Ascending aorta (tissue), 2 donors: ENCODE measurements around the gene SFRP5. TPM values are rescaled to one million over a fixed set of nuclear protein-coding genes. Genes with fewer than 3 reads are reported as not detected.
A peak's percentile ranks its signal among the peaks of the same experiment; 100 is the strongest.

Source experiments
- DNase-seq, 2 donors: peaks; one replicate each; pipeline ENCODE4 v3.0.0-alpha.2; 2019; ENCODE audit warnings: low spot score in 2 of 2
- H3K27ac ChIP-seq, 2 donors: fragments of 200-600 bp; sonication (generic); one replicate each; pipeline ENCODE4 v1.5.1; 2016 to 2017; ENCODE audit warnings: mild to moderate bottlenecking in 1 of 2
- H3K27me3 ChIP-seq: fragments of 200-600 bp; sonication (generic); one replicate; pipeline ENCODE4 v1.5.1; 2017
- H3K36me3 ChIP-seq, 2 donors: fragments of 200-600 bp; sonication (generic); one replicate each; pipeline ENCODE4 v1.5.1; 2016
- H3K4me1 ChIP-seq, 2 donors: fragments of 200-600 bp; sonication (generic); one replicate each; pipeline ENCODE4 v1.5.1; 2016 to 2017; ENCODE audit warnings: mild to moderate bottlenecking in 1 of 2
- H3K4me3 ChIP-seq, 2 donors: fragments of 200-600 bp; sonication (generic); one replicate each; pipeline ENCODE4 v1.5.1; 2016 to 2017; ENCODE audit warnings: mild to moderate bottlenecking in 1 of 2
- H3K9me3 ChIP-seq, 2 donors: fragments of 200-600 bp; sonication (generic); one replicate each; pipeline ENCODE4 v1.5.1; 2016
- intact Hi-C: fragments of 100-400 bp; cut with DNase I; formaldehyde crosslinking; loops from one replicate; pipeline ENCODE4 v1.15.1; 2023
- total RNA-seq: library from RNA; depleted of rRNA; stranded (reverse); fragments of >200 nt; gene quantifications from one replicate; pipeline ENCODE4 v1.1.0, GENCODE V29; 2016
- TF ChIP-seq, protein P1 (sequence below), 3 experiments: fragments of 200-600 bp in 2 of 3; fragments of 450-650 bp in 1 of 3; sonication (generic) in 2 of 3; IDR thresholded peaks; one replicate each; pipeline ENCODE4 v1.5.1; 2016 to 2019; ENCODE audit warnings: antibody characterized with exemption in 3 of 3, mild to moderate bottlenecking in 1 of 3, moderate library complexity in 1 of 3

The SFRP5 gene
- total RNA-seq, 1 donor from 2014 or later: not detected

DNA sequence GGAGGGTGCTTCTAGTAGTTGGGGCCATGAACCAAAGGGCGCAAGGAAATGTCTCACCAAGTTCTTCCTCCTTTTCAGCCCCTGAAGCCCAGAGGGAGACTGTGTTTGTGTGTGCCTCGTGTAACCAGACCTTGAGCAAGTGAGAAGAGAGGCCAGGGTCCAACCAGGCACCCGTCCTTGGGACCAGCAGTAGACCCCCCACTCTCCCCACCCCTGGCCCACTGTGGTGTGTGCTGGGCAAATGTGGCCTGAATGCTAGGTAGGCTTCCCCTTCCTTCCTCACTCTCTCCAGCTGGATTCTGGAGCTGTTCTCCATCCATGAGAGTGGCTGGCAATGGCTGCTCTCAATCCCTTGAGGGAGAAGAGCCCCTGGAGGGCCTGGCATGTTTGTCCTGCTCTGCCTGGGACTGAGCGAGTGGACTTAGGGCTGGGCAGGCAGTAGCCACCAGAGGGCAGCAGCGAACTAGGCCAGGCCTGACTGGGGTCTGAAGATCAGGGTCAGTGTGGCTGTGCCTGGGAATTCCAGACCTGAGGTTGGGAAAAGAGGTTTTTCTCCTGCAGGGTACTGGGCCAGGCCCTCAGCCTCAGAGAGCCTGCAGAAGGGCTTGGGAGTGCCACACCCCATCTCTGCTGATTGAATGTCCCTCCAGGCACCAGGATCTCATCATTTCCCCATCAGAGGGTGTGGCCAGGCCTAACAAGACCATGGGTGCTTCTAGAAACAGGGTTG, 12.5 kb downstream of the SFRP5 start:
- no peak overlapping the region for H3K27ac ChIP-seq
- H3K36me3 ChIP-seq: peaks cover 60 to 66% of the 10 kb centered on the region in 2 donors

DNA sequence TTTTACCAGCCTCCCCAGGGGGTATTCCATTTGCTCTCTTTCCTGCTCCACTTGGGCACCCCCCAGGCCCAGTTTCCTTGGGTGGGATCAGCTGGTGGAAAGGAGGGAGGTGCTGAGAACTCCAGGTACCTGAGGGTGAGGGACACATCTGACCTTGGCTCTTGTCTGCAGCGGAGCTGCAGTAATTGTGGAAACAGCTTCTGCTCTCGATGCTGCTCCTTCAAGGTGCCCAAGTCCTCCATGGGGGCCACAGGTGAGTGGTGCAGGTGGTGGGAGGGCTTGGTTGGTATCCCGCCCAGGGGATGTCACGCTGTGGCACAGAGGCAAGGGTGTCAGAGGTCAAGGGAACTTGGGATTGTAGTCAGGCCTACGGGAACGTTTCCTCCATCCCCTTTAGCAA, 14.3 kb downstream of the SFRP5 start:
- intact Hi-C loops: no loop called here
- H3K9me3 ChIP-seq: no peaks in the 10 kb centered on the region
- no peak overlapping the region for H3K4me3 ChIP-seq
- TF ChIP-seq, protein P1, sequence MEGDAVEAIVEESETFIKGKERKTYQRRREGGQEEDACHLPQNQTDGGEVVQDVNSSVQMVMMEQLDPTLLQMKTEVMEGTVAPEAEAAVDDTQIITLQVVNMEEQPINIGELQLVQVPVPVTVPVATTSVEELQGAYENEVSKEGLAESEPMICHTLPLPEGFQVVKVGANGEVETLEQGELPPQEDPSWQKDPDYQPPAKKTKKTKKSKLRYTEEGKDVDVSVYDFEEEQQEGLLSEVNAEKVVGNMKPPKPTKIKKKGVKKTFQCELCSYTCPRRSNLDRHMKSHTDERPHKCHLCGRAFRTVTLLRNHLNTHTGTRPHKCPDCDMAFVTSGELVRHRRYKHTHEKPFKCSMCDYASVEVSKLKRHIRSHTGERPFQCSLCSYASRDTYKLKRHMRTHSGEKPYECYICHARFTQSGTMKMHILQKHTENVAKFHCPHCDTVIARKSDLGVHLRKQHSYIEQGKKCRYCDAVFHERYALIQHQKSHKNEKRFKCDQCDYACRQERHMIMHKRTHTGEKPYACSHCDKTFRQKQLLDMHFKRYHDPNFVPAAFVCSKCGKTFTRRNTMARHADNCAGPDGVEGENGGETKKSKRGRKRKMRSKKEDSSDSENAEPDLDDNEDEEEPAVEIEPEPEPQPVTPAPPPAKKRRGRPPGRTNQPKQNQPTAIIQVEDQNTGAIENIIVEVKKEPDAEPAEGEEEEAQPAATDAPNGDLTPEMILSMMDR (IDR thresholded peaks at IDR 0.05): no peak
- no peaks in the 10 kb centered on the region for H3K4me1 ChIP-seq
- H3K27me3 ChIP-seq: no peaks in the 10 kb centered on the region
- peaks cover 78 to 85% of the 10 kb centered on the region in 2 donors for H3K36me3 ChIP-seq
- no peak for DNase-seq
- no peak overlapping the region for H3K27ac ChIP-seq

More for the DNA sequence above, 12.5 kb downstream of the SFRP5 start:
- intact Hi-C loops: no loop called here
- TF ChIP-seq, protein P1 (IDR thresholded peaks at IDR 0.05): peak; percentile 52 to 73 (median 64)
- H3K4me1 ChIP-seq: no peaks in the 10 kb centered on the region
- peak in 1 of 2 donors; percentile 70 for DNase-seq
- H3K9me3 ChIP-seq: no peaks in the 10 kb centered on the region
- no peaks in the 10 kb centered on the region for H3K27me3 ChIP-seq
- no peak overlapping the region for H3K4me3 ChIP-seq

DNA sequence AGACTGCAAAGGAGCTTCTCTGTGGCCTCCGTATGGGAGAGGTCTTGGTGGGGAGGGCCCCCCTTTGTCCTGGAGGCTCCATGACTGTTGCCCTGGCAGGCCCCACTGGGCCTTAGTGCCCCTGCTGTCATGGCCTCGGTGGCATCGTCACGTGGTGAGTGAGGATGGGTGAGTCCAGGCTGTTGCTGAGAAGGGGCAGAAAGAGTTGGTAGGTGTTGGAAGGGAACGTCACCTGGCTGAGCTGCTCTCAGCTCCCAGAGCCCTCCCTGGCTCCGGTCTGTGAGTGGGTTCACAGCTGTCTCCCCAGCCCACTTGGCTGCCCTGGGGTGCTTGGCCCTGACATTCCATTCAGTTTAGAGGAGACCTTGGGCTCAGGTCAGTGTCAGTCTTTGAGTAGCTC, 16.1 kb downstream of the SFRP5 start:
- intact Hi-C loops: no loop called here
- Histone ChIP-seq H3K36me3 (peaks cover 88 to 91% of the 10 kb centered on the region in 2 donors), H3K27me3 (no peaks in the 10 kb centered on the region), H3K4me1 (no peaks in the 10 kb centered on the region), H3K9me3 (no peaks in the 10 kb centered on the region), H3K27ac (no peak overlapping the region), H3K4me3 (no peak overlapping the region)
- no peak for DNase-seq
- TF ChIP-seq, protein P1 (IDR thresholded peaks at IDR 0.05): no peak

DNA sequence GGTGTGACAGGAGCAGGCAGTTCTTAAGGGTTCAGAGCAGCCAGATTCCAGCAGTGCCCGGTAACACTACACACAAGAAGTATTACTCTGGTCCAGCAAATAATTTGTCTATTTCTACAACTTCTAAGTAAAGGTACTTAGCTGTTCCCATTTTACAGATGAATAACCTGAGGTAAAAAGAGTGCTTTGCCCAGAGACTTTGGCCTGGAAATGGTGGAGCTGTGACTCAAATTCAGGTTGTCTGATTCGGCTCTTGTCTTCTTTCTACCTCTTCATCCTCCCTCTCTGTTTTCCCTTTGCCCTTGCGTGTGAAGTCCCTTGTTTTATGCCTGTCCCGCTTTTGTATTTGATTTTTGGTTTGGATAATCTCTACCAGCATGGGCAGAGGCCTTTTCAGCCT, 17.1 kb downstream of the SFRP5 start:
- H3K27me3 ChIP-seq: no peaks in the 10 kb centered on the region
- H3K4me3 ChIP-seq: no peak overlapping the region
- DNase-seq: no peak
- no peak overlapping the region for H3K27ac ChIP-seq
- H3K4me1 ChIP-seq: no peaks in the 10 kb centered on the region
- no peaks in the 10 kb centered on the region for H3K9me3 ChIP-seq
- H3K36me3 ChIP-seq: peaks cover 88 to 91% of the 10 kb centered on the region in 2 donors
- TF ChIP-seq, protein P1 (IDR thresholded peaks at IDR 0.05): no peak
- intact Hi-C loops: no loop called here

DNA sequence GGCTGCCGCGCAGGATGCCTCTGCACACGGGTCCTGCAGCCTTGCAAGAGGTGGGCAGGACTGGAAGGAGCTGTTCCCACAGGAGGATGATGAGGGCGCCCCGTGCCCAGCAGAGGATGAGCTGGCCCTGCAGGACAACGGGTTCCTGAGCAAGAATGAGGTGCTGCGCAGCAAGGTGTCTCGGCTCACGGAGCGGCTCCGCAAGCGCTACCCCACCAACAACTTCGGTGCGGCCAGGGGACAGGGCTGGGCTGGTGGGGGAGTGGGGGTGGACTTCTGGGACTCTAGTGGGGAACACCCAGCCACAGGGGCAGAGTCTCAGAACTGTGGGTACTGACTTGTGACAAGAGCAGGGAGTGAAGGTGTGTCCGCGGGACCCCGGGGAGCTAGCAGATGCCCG, 18.8 kb downstream of the SFRP5 start:
- Histone ChIP-seq H3K4me3 (no peak overlapping the region), H3K9me3 (no peaks in the 10 kb centered on the region), H3K36me3 (peaks cover 92 to 98% of the 10 kb centered on the region in 2 donors), H3K27ac (no peak overlapping the region), H3K27me3 (no peaks in the 10 kb centered on the region), H3K4me1 (no peaks in the 10 kb centered on the region)
- no peak for DNase-seq
- intact Hi-C loops: no loop called here
- TF ChIP-seq, protein P1 (IDR thresholded peaks at IDR 0.05): no peak
